H1 (cell line): Measurements from ENCODE around the gene RBM41. TPM values are rescaled to one million over a fixed set of nuclear protein-coding genes. Genes with fewer than 3 reads are reported as not detected.

Source experiments
- CTCF ChIA-PET: fragments of 300-600 bp; sonication (Branson Sonifier 250); formaldehyde crosslinking; loops from one replicate; lab custom pipeline; 2021; ENCODE audit not compliant: partially characterized antibody; lab: Charles Lee
- POLR2A ChIA-PET: fragments of 300-600 bp; sonication (Branson Sonifier 250); formaldehyde crosslinking; loops from one replicate; lab custom pipeline; 2021; ENCODE audit warnings: inconsistent platforms; ENCODE audit not compliant: partially characterized antibody; lab: Charles Lee
- DNase-seq, 2 experiments: peaks; one replicate each; pipeline versions ENCODE4 v3.0.0 to v3.0.0-alpha.2; 2010 to 2022; ENCODE audit warnings: low spot score in 2 of 2, low read depth in 1 of 2, mixed read lengths in 1 of 2
- FAIRE-seq: peaks from 2 replicates; lab custom pipeline; 2011; peaks lifted over from hg19 to GRCh38; lab: Jason Lieb, UNC
- H2AFZ ChIP-seq: 2 replicates; pipeline ENCODE4 v1.8.1; 2012; ENCODE audit warnings: low read length, inconsistent platforms
- H2AK5ac ChIP-seq: 2 replicates; pipeline ENCODE4 v1.6.1; 2013; ENCODE audit warnings: low read depth, low read length
- H2BK120ac ChIP-seq: replicated peaks from 2 replicates; pipeline ENCODE3; 2013; ENCODE audit warnings: low read depth, low read length, inconsistent platforms
- H2BK12ac ChIP-seq: 2 replicates; pipeline ENCODE4 v1.6.1; 2013; ENCODE audit warnings: low read depth, low read length
- H2BK15ac ChIP-seq: 2 replicates; pipeline ENCODE4 v1.6.1; 2013; ENCODE audit warnings: low read length
- H2BK20ac ChIP-seq: 2 replicates; pipeline ENCODE4 v1.6.1; 2013; ENCODE audit warnings: low read length
- H2BK5ac ChIP-seq: 2 replicates; pipeline ENCODE4 v1.6.1; 2013; ENCODE audit warnings: low read depth, low read length
- H3K14ac ChIP-seq: 2 replicates; pipeline ENCODE4 v1.6.1; 2013; ENCODE audit warnings: inconsistent platforms; ENCODE audit not compliant: insufficient read length
- H3K18ac ChIP-seq: 2 replicates; pipeline ENCODE4 v1.6.1; 2013; ENCODE audit warnings: low read length; ENCODE audit errors: extremely low read depth
- H3K23ac ChIP-seq: 2 replicates; pipeline ENCODE4 v1.6.1; 2013; ENCODE audit warnings: inconsistent platforms; ENCODE audit not compliant: insufficient read length
- H3K23me2 ChIP-seq: 2 replicates; pipeline ENCODE4 v1.6.1; 2013; ENCODE audit warnings: low read depth, low read length
- H3K27ac ChIP-seq: 2 replicates; pipeline ENCODE4 v1.6.1; 2011; ENCODE audit warnings: low read depth, low read length, inconsistent platforms
- H3K27me3 ChIP-seq, 4 experiments: replicated peaks in 1 of 4; 1 replicate in 1 of 4; 2 replicates in 3 of 4; pipeline versions ENCODE4 v1.6.1 to v1.8.1; 2011 to 2013; ENCODE audit warnings: low read length in 3 of 4, mild to moderate bottlenecking in 3 of 4, inconsistent platforms in 2 of 4, mixed read lengths in 2 of 4, moderate library complexity in 1 of 4; ENCODE audit not compliant: control insufficient read depth in 3 of 4, insufficient read depth in 3 of 4; ENCODE audit errors: extremely low read depth in 1 of 4
- H3K36me3 ChIP-seq, 4 experiments: 2 replicates each; pipeline versions ENCODE4 v1.6.1 to v1.8.1; 2011 to 2013; ENCODE audit warnings: mild to moderate bottlenecking in 4 of 4, low read length in 3 of 4, moderate library complexity in 2 of 4, control low read depth in 1 of 4, inconsistent platforms in 1 of 4; ENCODE audit not compliant: insufficient read depth in 4 of 4, control insufficient read depth in 2 of 4
- H3K4ac ChIP-seq: replicated peaks from 2 replicates; pipeline ENCODE3; 2013; ENCODE audit warnings: low read length, low read depth, mixed read lengths, inconsistent platforms; ENCODE audit not compliant: insufficient read length
- H3K4me1 ChIP-seq, 4 experiments: replicated peaks in 1 of 4; 1 replicate in 1 of 4; 2 replicates in 3 of 4; pipeline versions ENCODE4 v1.6.1 to v1.8.1; 2011 to 2013; ENCODE audit warnings: low read length in 3 of 4, inconsistent platforms in 2 of 4, mixed read lengths in 1 of 4; ENCODE audit not compliant: insufficient read depth in 4 of 4, control insufficient read depth in 3 of 4
- H3K4me2 ChIP-seq, 2 experiments: 2 replicates each; pipeline versions ENCODE4 v1.6.1 to v1.8.1; 2011 to 2013; ENCODE audit warnings: low read depth in 2 of 2, low read length in 2 of 2, control low read depth in 1 of 2, inconsistent platforms in 1 of 2, mild to moderate bottlenecking in 1 of 2; ENCODE audit not compliant: insufficient read depth in 1 of 2
- H3K4me3 ChIP-seq, 4 experiments: fragments of 200-600, 300-600 bp in 1 of 4; sonication (generic), shearing (Covaris generic), sonication (Bioruptor Twin) in 1 of 4; 2 replicates each; pipeline versions ENCODE4 v1.5.1 to v1.8.1; 2011 to 2016; ENCODE audit warnings: low read length in 4 of 4, low read depth in 3 of 4, control low read depth in 2 of 4, inconsistent platforms in 2 of 4, mild to moderate bottlenecking in 2 of 4, mixed read lengths in 1 of 4, moderate library complexity in 1 of 4; ENCODE audit not compliant: insufficient read depth in 2 of 4; ENCODE audit errors: extremely low read depth in 1 of 4
- H3K56ac ChIP-seq: replicated peaks from 2 replicates; pipeline ENCODE3; 2013; ENCODE audit warnings: low read depth, mild to moderate bottlenecking, mixed read lengths, low read length, inconsistent platforms; ENCODE audit not compliant: insufficient read length
- H3K79me1 ChIP-seq: 2 replicates; pipeline ENCODE4 v1.6.1; 2013; ENCODE audit warnings: low read depth, low read length, control low read depth
- H3K79me2 ChIP-seq, 2 experiments: 2 replicates each; pipeline versions ENCODE4 v1.6.1 to v1.8.1; 2012 to 2013; ENCODE audit warnings: low read length in 2 of 2, mild to moderate bottlenecking in 2 of 2, inconsistent platforms in 1 of 2; ENCODE audit not compliant: insufficient read depth in 2 of 2, control insufficient read depth in 1 of 2
- H3K9ac ChIP-seq, 4 experiments: replicated peaks in 1 of 4; 1 replicate in 1 of 4; 2 replicates in 3 of 4; pipeline versions ENCODE4 v1.6.1 to v1.8.1; 2011 to 2013; ENCODE audit warnings: low read depth in 3 of 4, low read length in 3 of 4, control low read depth in 2 of 4, mild to moderate bottlenecking in 2 of 4, moderate library complexity in 2 of 4, inconsistent platforms in 1 of 4; ENCODE audit errors: extremely low read depth in 1 of 4
- H3K9me3 ChIP-seq, 2 experiments: 2 replicates each; pipeline versions ENCODE4 v1.6.1 to v1.8.1; 2012 to 2013; ENCODE audit warnings: mild to moderate bottlenecking in 2 of 2, moderate library complexity in 2 of 2, control low read depth in 1 of 2, inconsistent platforms in 1 of 2, low read depth in 1 of 2, low read length in 1 of 2, mixed read lengths in 1 of 2; ENCODE audit not compliant: insufficient read depth in 2 of 2
- H4K20me1 ChIP-seq, 2 experiments: replicated peaks in 1 of 2; 2 replicates each; pipeline versions ENCODE3 to v1.8.1; 2011 to 2013; ENCODE audit warnings: inconsistent platforms in 2 of 2, low read length in 2 of 2, mild to moderate bottlenecking in 1 of 2; ENCODE audit not compliant: insufficient read depth in 2 of 2, control insufficient read depth in 1 of 2
- H4K5ac ChIP-seq: 2 replicates; pipeline ENCODE4 v1.6.1; 2013; ENCODE audit warnings: low read length, low read depth, mixed read lengths, inconsistent platforms; ENCODE audit not compliant: insufficient read length
- H4K8ac ChIP-seq: 2 replicates; pipeline ENCODE4 v1.8.0; 2013; ENCODE audit warnings: mild to moderate bottlenecking, moderate library complexity, low read length, inconsistent platforms; ENCODE audit not compliant: insufficient read depth; ENCODE audit errors: extremely low read depth
- H4K91ac ChIP-seq: replicated peaks from 2 replicates; pipeline ENCODE3; 2013; ENCODE audit warnings: low read length, mixed read lengths, inconsistent platforms; ENCODE audit not compliant: insufficient read length
- ASH2L ChIP-seq: fragments of 200-600, 300-600 bp; sonication (generic); IDR thresholded peaks from one replicate; pipeline ENCODE4 v1.7.1; 2017; ENCODE audit warnings: low read length
- SP1 ChIP-seq: IDR thresholded peaks from 2 replicates; pipeline ENCODE4 v1.6.1; 2011; ENCODE audit warnings: low read depth, low read length
- WGBS, 2 experiments: shearing (Covaris generic) in 1 of 2; methylation state at CpG; one replicate each; pipeline versions ENCODE4 v1.1.6 to v1.1.7; 2013 to 2015; ENCODE audit warnings: low lambda C conversion rate in 2 of 2, mixed read lengths in 2 of 2, inconsistent platforms in 1 of 2, low coverage in 1 of 2, missing lambda C conversion rate in 1 of 2; ENCODE audit not compliant: insufficient replicate concordance in 2 of 2, insufficient coverage in 1 of 2, insufficient read length in 1 of 2; ENCODE audit errors: extremely low coverage in 1 of 2, missing lambda C conversion rate in 1 of 2; 5-methylcytosine and 5-hydroxymethylcytosine counted together
- polyA plus RNA-seq, 7 experiments: library from polyadenylated mRNA; depleted of rRNA in 3 of 7; stranded (reverse) in 5 of 7; unstranded in 2 of 7; fragments of >200 nt in 5 of 7; fragments of 200-250 nt in 2 of 7; gene quantifications; 1 replicate in 5 of 7; 2 replicates in 1 of 7; 4 replicates in 1 of 7; pipeline versions ENCODE4 v1.2.1 to v1.2.3, GENCODE V29; 2011 to 2013; ENCODE audit warnings: missing spikeins in 2 of 7, mixed read lengths in 2 of 7
- total RNA-seq: library from RNA; stranded (reverse); fragmentation: NEBNext Ultra II Directional; extraction: Animal tissue kit (Norgen Biotek cat#: 25700); gene quantifications from 2 replicates; pipeline ENCODE4 v1.2.1, GENCODE V29; 2021

Gene RBM41
- total and polyA plus RNA-seq, 2 of the 8 experiments (the other 6 are each of a cell fraction or from before 2014, with no cell fraction given), result 2.6 to 26.4 TPM

DNA sequence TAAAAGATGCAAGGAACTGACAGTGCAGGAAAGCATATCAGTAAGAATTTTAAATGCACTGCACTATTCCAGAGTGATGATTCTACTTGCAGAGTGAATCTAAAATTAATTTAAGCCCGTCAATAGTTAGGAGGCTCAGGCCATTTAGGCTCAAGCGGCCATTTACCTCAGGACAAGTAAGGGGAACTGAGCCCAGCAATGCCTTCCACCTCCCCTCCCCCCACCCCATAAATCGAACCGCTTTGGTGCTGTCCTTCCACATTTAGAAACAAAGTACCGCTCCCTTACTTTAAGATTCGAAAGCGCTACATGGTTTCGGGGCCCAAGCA lies 665 bp downstream of the RBM41 start:
- H3K23ac ChIP-seq, result no peak overlapping the region
- H4K8ac ChIP-seq, result peak overlapping the region; percentile 97; the same call in 1 of the 2 replicates
- no peak overlapping the region for H3K4ac ChIP-seq
- POLR2A ChIA-PET, result interaction anchor here (0.8 kb wide), 1 partner anchor 88 kb away, joined by 3 read pairs; no protein-coding TSS in a partner anchor
- no peak overlapping the region for H2BK120ac ChIP-seq
- CTCF ChIA-PET, result interaction anchor here (1.2 kb wide), 1 partner anchor 207 kb away, joined by 4 read pairs; no protein-coding TSS in a partner anchor
- DNase-seq (no peak), FAIRE-seq (no peak)
- peak overlapping the region; percentile 65 to 74 for H3K4me2 ChIP-seq
- 0% methylated on average over 4 of the region's 8 CpGs; no CpG with 5 or more reads in 1 of the 2 experiments for WGBS, 2 experiments
- H3K23me2 ChIP-seq, result no peaks in the 10 kb centered on the region
- no peaks in the 10 kb centered on the region; a peak in 1 of 7 replicates for H3K4me1 ChIP-seq
- H3K27me3 ChIP-seq, result no peaks in the 10 kb centered on the region
- no peak for TF ChIP-seq SP1
- peak; percentile 25 for TF ChIP-seq ASH2L
- H2AK5ac ChIP-seq, result no peak overlapping the region
- no peak overlapping the region; the same call in 1 of the 2 replicates for H3K18ac ChIP-seq
- no peak overlapping the region for H2AFZ ChIP-seq
- no peak overlapping the region for H3K14ac ChIP-seq
- no peak overlapping the region for H2BK12ac ChIP-seq
- no peak overlapping the region for H2BK5ac ChIP-seq
- no peak overlapping the region for H4K5ac ChIP-seq
- H3K56ac ChIP-seq, result peak overlapping the region; percentile 30
- H3K9me3 ChIP-seq, result no peaks in the 10 kb centered on the region
- no peak overlapping the region for H2BK15ac ChIP-seq
- H4K91ac ChIP-seq, result no peak overlapping the region
- peak overlapping the region; percentile 74 to 91 (median 77) for H3K4me3 ChIP-seq
- no peak overlapping the region for H2BK20ac ChIP-seq
- peaks cover 0 to 10% of the 10 kb centered on the region in 2 experiments; a peak in 1 of 4 replicates for H3K79me2 ChIP-seq
- peak overlapping the region; percentile 87 for H3K27ac ChIP-seq
- peaks cover 3 to 32% (median 17%) of the 10 kb centered on the region in 4 experiments; a peak in 7 of 8 replicates for H3K36me3 ChIP-seq
- no peaks in the 10 kb centered on the region for H4K20me1 ChIP-seq
- H3K9ac ChIP-seq, result peak overlapping the region; percentile 84 to 98 (median 94); a peak in 6 of 7 replicates
- no peaks in the 10 kb centered on the region for H3K79me1 ChIP-seq
